Measurements from ENCODE around the gene LRP1B.
"Not testable (repeated sequence)": the region's sequence is repeated elsewhere in the genome, so short reads cannot be mapped to it uniquely, and the experiment has no call there.

The LRP1B gene

DNA sequence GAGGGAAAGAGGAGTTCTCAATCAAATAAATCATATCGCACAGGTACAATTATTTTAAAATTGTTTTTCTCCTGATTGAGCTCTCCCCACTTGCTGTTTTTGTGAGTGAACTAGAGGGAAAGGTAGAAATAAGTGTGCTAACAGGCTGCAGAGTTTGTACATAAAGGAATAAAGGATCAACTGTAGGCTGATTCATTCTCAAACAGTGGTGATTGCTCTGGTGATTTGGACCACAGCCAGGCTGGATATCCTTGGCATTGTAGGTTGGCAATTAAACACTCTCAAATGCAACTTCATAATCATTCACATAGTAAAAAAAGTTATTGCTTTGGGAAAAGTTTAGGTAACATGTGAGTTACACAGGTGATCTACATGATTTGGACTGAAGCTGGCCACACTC lies 29.8 kb downstream of the LRP1B start:
- DNase-seq, result no peak

DNA sequence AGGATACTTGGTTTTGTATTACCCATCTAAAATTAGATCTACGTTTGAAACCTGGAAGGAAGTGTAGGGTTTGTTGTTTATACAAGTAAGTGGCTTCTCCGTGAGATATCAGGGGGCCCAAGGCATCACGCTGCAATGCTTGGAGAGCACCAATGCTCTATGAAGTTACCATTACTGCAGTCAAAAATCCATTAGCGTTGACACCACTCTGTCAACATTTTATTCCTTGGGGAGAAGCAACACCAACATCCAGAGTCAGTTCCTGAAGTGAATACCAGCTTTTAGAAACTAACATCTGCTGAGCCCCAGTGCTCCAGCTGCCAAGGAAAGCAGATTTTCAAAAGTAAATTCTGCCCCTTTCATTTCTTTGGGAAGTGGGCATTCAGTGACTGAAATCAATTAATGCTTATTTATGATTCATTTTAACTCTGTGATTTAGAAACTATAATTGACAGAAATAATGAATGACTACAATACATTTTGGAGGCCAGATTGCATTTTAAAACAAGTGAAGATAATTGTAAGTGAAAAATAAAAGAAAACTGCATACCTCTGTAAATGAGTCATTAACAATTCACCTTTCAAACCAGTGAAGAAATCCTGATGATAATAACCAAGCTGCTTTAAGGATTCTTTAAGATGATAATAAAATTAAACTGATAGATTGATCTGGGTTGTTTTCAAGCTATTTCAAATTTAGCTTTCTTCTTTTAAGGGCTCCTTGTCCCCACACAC lies 30.5 kb downstream of the LRP1B start:
- DNase-seq, result no peak

DNA sequence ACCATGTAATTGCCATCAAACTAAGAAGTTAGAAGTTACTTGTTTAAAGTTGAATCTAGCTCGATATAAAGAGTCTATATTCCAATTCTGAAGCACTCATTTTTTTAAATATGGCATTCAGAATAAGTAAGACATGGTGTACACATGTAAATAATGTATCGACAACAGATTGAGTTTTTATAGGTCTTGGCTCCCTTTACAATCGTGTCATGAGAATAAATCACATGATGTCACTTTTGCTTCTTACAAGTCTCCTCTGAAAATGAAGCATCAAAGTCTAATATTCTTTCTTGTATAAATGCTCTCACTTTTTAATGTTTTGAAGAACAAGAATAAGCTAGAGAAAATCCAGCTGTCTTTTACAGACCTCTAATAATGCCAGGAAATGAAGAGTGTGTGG lies 33.1 kb downstream of the LRP1B start:
- no peak for DNase-seq

DNA sequence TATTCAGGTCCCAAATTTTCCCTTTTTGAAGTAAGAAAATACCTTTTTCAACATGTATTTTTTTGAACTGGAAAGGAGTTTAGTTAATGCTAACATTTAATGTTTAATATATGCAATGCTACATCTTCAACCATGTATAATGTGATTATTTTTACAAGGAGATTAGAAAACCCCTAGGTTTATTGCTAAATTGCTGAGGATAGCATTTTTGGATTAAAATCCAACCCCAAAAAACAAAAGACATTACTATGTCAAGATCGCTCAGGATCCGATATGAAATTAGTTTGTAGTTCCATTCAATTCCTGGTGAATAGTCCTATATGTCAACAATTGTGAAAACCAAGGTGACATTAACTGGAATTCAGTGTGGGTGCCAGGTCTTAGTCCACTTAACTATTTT lies 35.2 kb downstream of the LRP1B start:
- DNase-seq, result no peak

DNA sequence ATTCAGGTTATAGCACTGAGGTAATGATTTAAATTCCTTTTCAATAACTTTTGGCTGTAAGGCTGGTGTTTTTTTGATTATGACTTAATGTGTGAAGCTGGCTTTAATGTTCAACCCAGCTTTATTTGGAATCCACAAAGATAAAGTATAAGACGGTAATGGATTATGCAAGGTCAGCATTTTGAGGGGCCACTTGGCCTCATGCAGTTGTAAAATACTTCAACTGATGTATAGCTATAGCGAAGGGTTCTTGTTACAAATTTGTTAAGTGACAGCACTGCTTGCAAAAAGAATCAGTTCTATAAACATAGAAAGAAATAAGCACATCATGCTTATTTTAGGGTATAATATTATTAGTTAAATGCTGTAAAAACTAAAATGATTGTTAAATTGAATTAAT lies 36.6 kb downstream of the LRP1B start:
- no peak for DNase-seq

GRCh38 chr2:142088058-142088568 lies 42.7 kb downstream of the LRP1B start:
- DNase-seq, result no peak

DNA sequence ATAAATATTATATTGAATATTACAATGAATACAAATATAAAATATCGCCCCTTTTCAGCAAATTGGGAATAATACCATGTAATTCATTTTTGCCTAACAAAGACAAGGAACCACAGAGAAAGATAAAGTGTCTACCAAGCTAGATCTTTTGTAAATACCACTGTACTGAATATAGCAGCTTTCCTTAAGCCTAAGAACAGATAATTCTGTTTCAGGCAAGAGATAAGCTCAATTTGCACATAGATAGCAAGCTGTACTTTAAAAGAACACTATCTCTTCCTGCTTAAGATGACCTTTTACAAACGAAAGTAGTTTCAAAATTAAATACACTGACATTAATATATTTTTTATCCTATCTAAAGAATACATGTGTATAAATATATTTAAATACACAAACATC lies 43.2 kb downstream of the LRP1B start:
- not testable (repeated sequence) for DNase-seq

DNA sequence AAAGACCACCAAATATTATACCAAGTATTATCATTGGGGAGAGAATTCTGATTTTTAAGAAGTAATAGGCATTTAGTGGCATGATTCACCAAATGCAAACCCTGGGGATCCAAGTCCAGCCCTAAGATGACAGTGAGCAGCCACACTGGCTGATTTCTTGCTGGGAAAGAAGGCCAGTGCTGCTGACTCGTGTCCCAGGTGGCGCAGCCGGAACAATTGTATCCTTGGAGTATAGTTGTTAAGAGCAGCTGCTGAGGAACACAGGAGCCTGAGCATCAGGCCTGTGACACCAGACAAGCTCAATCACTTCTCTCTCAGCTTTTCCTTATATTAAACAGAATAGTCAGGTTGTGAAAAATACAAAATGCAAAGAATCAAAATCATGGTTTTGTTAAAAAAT lies 48.4 kb downstream of the LRP1B start:
- no peak for DNase-seq

GRCh38 chr2:142076317-142076716 lies 54.5 kb downstream of the LRP1B start:
- DNase-seq, result no peak

DNA sequence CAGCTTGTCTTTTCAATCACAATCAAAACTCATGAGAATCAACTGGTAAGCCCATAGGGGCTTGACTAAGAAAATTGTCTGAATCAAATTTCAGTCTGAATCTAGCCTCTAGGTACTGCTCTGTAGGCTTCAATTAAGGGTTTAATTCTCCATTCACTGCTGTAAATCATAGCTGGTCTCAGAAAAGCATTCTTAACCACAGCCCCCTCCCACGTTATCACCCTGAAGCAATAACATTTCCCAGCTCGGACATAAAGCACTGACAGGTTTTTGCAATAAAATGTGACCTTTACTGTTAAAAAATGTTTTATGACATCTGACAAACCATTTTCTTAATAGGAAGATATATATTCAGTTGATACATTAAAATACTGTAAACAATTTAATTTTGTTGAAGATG lies 55.0 kb downstream of the LRP1B start:
- DNase-seq, result no peak

DNA sequence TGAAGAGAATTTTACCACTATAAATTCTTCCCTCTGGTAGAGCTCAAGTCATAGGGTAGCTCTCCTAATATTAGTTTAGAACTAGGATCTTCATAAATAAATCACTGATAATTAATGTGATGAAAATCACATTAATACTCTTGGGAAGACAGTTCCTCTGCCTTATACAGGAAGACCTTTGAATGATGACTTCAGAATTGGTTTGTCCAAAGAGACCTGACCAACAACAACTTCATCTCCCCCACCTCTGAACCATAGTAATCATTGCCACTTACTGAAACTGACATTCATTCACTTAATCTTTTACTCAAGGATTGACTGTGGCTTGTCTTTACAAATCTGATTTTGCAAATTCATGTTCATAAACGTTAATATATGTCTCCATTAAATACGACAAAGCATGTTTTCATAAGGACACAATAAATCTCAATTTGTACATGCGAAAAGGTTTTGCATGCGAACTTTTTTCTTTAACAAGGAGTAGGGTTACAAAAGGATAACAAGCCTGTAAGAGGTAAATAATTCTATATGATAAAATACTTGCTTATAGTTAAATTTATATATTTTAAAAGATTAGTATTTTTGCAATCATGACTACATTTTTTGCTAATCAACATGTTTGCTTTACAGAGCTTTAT lies 61.4 kb downstream of the LRP1B start:
- no peak for DNase-seq

DNA sequence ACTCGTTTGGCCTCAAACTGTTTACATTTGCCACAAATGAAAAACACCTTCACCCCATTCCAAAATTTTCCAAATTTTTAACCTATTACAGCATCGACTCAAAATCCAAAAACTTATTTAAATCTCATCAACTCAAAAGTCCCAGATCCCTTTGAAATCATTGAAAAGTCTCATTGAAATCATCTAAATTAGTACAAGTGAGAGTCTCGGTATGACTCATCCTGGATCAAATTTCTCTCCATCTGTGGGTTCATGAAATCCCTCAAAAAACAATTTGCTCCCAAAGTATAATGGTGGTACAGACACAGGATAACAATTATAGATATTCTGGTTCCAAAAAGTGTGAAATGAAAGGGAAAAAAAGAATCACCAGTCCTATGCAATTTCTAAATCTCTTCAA lies 65.1 kb downstream of the LRP1B start:
- no peak for DNase-seq

DNA sequence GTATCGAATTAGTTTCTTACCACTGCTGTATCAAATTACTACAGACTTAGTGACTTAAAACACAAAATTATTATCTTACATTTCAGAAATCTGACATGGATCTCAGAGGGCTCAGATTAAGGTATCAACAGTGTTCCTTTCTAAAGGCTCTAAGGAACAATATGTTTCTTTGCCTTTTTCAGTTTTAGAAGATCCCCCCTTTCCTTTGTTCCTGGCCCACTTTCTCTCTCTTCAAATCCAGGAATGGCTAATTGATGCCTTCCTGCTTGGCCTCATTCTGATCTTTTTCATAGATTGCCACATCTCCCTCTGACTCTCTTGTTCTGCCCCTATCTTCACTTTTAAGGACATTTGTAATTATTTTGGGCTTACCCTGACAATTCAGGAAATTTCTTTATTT lies 65.7 kb downstream of the LRP1B start:
- no peak for DNase-seq

DNA sequence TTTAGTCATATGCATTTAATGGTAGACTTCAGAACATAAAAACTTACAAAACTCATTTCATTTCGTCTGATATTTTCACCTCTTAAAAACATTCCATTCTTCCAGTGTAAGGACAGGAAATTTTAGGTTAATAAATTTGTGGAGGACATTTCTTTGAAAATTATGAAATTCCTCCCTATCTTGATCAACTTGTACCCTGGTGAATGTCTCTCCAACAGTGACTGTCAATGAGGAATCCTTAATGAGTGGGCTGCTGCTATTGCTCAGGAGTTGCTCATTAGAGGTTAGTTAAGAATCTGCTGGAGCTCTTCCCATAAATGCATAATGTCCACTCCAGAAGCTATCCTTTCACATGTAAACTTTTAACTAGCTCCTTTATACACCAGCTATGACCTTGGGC lies 69.1 kb downstream of the LRP1B start:
- DNase-seq, result no peak

GRCh38 chr2:142058149-142058548 lies 72.7 kb downstream of the LRP1B start:
- DNase-seq, result no peak

DNA sequence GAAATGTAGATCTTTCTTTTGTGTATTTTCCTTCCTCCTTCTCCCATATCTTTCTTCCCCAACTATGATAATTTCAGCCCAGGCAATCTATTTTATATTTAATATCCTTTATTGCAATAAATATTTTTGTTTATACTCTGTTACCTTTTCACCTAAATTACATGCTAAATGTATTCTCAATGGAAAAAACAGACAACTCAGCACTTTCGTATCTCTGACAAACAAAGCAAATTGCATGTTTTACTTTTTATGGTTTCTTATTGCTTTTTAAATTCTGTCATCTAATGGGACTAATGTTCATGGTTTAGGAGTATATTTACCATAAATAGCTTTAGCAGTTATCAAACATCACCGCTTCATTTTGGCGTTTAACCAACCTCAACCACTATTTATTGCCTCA lies 74.0 kb downstream of the LRP1B start:
- no peak for DNase-seq

DNA sequence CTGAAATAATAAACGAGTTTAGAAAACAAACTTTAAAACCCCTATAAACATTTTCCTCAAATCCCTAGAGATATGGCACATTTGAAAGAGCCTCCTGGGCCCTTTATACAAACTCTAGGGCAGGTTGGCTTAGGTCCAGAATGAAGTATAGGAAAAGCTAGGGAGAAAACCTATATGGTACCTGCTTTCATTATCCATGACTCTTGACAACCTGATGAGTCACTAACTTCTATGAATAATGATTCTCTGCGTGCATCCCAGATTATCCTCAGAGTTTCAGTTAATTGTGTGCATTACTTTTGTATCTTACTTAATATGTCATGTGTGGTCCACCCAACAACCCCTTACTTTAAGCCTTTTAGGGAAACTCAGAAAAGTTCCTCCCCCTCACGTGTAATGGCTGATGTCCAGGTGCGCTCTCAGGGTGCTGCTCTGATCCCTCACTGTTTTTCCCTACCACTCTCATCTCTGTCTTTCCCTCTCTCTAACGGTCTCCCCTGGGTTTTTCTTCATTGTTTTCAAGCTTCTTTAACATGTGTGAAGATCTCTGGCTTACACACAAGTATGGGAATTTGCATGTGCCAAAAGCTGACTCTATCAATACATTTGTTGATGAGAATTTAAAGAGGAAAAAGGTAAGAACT lies 78.5 kb downstream of the LRP1B start:
- no peak for DNase-seq

DNA sequence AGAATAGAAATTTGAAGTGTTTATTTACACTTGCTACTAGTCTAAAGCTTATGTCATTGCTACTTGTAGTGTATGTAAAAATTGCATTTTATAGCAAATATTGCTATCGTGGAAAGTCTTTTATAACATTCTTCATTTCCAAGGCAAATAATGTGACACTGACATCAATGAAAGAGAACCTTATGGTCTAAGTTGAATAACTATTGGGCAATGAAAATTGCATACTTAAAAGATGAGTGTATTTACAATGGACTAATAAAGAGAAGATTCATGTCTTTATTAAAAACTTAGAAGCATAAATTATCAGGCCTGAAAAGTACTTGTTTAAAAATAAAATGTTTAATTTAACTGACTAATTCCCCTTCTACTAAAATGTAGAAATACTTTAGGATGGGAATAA lies 82.2 kb downstream of the LRP1B start:
- DNase-seq, result no peak

DNA sequence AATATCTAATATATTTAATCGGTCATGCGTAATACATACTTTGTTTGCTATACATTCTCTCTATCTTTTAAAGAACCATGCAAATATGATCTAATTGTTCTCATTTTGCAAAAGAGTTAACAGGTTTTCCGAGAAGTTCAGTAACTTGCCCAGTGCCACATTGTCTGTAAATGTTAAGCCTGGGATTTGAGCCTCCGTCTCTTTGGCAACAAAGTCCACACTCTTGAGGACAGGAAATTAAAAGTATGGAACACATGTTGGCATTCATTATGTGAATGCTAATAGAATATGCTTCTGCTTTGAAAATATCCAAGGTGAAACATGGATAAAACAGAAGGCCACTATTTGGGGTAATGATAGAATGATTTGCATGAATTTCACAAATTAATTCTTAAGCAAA lies 85.2 kb downstream of the LRP1B start:
- DNase-seq, result no peak

- no peak for DNase-seq
Observed at GRCh38 chr2:142044197-142044596, 86.6 kb downstream of the LRP1B start.

DNA sequence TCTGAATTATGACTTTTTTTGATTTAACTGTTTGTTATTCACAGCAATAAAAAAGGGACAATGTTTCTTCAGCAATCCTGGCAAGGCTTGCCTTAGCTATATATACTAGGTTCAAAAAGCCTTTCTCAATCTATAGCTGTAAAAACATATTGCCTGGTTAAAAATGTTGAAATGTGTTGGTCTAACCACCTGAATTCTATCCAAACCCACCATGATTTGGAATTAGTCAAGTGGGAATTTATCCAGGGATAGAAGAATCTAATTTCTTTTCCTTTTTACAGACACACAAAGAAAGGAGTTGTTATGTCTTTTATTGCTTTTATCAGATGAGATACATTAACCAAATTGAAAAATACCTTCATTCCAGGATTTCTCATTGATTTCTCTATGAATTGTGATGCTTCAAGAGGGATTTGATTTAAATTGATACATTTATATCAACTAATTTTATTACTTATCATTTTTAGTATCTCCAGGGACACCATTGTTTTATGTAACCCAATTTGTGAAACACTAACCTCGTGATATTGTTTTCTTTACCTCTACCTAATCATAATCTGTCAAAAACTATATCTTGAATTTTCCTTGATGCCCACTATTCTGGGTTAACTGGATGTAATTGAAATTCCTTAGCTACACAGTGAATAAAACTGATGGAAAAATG lies 88.1 kb downstream of the LRP1B start:
- DNase-seq, result no peak

- DNase-seq, result no peak
Observed at GRCh38 chr2:142041996-142042395, 88.8 kb downstream of the LRP1B start.

GRCh38 chr2:142041105-142041504 lies 89.7 kb downstream of the LRP1B start:
- DNase-seq, result no peak

DNA sequence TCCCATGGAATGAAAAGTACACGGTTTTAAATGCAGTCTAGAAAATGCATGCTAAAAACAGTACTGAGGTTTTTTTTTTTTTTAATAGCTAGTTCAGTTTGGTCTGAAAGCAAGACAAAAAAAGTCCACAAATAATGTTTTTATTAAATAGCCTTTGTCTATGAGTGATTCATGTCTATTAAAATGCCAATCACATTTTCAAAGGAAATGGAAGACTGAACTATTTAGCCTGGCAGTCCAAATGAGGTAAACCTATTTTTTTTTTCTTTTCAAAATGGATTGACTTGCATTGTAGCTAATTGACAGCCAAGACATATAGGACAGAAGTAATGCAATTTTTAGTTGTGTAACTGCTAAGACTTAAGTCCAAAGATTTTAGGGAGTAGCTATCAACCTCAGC lies 90.3 kb downstream of the LRP1B start:
- no peak for DNase-seq
